ENCODE data around the gene LRRC8E.

DNA sequence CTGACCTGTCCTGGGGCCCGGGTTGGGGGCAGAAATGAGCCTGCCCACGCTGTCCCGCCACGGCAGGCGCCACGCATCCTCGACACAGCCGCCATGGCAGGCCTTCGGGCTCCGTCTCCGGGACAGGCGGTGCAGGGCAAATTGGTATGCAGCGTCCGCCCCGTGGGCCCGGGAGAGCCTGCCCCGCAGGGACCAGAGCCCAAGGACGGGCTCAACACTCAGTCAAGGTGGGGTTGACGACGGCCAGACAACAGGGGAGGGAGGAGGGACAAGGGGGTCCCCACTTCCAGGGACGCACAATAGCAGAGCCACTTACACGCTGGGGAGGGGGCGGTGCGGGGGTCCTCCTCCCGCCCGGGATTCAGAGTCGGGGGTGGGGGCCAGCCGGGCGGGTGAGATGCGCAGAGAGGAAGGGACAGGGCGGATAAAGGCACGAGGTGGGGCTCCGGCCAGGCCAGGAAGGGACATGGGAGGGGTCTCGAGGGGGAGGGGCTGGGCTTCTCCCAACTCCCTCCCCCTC is 36.4 kb downstream of the LRRC8E start:
- TF ChIP-seq POLR2A (IDR thresholded peaks at IDR 0.05; ENCODE audit: low read depth, low read length) (no peak), TAF1 (IDR thresholded peaks at IDR 0.05; ENCODE audit: borderline replicate concordance, low read depth, low read length) (no peak), POLR2AphosphoS5 (IDR thresholded peaks at IDR 0.05; ENCODE audit: low read depth, low read length) (no peak)
